GM21360 (cell line): Measurements from ENCODE around the gene PEX14.

Source experiments
- ATAC-seq: cut with Tn5 transposase; IDR thresholded peaks from one replicate; pipeline ENCODE4 v1.9.1; 2021; ENCODE audit warnings: mild to moderate bottlenecking, moderate library complexity; ENCODE audit not compliant: unreplicated experiment

Gene PEX14

DNA sequence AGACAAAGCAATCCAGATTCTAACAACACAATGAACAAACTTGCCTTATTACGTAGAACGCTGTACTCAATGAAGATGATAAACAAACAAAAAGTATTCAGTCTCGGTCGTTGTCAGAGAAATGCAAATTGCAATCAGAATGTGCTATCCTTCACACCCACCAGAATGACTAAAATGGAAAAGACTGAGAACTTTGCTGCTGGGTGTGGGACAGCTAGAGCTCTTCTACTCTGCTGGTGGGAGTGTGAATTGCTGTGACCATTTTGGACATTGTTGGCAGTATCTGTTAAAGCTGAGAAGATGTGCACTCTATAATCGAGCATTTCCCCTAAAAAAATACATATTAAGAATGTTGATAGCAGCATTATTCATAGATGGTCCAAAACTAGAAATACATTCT is 111.4 kb downstream of the PEX14 start:
- ATAC-seq = no peak

DNA sequence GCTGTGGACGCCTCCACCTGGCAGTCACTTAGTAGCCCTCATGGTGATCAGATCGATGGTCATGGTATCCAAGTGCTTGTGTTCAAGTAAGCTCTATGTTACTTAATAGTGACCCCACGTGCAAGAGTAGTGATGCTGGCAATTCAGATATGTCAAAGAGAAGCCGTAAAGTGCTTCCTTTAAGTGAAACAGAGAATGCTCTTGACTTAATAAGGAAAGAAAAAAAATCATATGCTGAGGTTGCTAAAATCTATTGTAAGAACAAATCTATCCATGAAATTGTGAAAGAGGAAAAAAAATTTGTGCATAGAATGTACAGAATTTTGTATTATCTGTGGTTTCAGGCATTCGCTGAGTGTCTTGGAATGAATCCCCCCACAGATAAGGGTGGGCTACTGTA is 113.9 kb downstream of the PEX14 start:
- no peak for ATAC-seq

DNA sequence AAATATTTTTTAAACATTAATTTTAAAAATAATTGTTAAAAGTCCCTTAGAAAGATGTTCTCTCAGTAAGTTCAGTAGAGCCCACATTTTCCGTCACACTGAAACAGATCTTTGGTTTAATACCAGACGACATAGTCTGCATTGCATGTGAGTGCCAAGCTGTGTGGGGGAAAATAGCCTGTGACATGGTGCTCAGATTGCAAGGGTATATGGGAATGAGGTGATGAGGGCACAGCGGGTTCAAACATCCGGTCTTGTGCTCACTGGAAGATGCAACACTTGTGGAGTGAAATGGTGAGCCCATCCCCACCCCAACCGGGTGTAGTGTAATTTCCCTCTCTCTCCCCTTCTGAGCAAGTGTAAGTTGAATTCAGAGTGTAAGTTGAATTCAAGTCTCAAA is 114.3 kb downstream of the PEX14 start:
- no peak for ATAC-seq

DNA sequence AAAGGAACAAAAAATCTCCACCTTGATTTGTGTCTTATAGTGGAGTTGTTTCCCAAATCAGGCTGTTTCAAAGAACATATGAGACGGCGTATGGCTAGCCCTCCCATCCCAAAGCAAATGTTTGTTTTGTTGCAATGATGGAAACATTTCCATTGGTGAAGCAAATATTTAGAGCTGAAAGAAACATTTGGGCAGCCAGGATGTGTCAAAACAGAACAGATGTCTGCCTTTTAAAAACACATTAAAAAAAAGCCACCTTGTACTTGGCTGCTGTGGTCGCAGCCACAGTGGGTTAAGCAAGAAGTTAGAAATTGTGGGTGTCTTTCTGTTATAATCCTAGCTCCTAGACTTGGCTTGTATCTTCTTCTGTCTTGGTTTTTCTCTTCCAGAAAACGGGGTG is 116.3 kb downstream of the PEX14 start:
- no peak for ATAC-seq

DNA sequence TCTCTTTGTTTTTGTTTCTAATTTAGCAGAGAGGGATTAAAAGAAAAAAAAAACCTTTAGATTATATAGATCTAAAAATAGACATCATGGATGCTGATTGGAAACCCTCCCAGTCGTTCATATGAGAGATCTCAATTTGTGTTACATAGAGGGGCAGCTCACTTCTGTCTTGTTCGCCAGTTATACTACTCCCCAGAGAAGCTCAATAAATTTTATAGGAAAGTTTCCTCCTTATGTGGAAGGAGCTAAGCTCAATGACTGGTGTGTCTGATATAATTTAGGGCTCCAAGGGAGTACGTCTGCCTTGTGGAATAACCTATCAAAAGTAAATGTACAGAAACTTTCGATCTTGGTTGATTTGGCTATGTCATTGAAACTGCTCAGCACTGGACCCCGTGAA is 117.6 kb downstream of the PEX14 start:
- ATAC-seq = no peak

DNA sequence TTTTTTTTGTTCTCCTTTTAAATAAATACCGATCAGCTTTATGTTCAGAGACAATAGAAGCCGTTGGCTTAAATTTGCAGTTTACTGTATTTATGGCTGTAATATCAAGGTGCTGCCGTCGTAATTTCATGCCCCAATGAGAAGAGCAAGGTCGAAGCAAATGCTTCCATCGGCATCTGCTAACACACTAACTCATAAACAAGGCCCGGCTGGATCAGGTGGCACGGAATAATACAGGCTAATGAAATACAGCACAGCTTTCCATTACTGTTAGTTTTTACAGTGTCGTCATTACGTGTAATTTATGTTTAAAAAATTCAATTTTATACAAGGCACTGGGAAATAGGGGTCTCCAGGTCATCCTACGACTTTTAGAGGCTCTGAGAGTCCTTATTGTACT is 119.0 kb downstream of the PEX14 start:
- no peak for ATAC-seq

DNA sequence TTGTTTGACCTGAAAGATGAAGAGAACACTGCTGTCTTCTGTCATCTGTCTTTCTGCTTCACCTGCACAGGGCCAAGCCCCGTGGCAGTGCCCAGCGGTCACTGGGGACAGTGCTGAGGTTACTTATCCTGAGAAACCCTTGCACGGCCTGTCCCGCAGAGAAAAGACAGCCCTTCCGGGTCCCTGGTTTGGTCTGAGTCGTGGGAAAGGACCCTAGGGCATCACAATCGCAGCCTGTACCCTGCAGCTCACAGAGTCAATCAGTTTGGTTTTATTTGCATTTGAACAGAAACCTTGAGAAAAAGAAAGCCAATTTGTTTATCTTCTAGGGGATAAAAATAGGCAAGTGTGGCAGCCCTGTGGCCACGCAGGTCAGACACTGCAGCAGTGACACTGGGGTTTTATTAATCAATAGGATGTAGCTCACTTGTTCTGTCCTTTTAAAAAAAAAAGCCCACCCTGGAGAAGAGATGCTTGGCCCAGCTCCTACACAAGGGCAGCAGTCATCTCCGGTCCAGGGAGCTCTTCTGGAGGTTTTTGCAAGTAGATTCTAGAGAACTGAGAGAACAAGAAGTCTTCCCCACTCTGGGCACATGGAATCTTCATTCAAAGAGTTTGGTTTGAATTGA is 120.0 kb downstream of the PEX14 start:
- no peak for ATAC-seq

DNA sequence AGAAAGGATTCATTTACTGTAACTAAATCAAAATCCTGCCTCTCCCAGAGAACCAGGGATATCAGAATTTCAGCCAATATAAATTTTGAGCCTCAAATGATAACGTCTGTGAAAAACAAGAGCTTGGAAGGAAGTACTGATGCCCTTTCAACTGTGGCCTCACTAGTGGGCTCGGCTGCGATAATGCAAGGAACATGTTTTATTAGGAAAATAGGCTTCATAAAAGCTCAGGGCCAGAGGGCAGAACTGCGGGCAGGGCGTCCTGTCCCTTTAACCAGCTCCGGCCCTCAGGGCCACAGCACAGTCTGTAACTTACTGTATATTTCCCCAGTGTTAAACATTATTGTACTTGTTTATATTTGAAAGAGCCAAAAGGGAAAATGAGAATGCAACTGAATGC is 122.0 kb downstream of the PEX14 start:
- ATAC-seq = no peak

DNA sequence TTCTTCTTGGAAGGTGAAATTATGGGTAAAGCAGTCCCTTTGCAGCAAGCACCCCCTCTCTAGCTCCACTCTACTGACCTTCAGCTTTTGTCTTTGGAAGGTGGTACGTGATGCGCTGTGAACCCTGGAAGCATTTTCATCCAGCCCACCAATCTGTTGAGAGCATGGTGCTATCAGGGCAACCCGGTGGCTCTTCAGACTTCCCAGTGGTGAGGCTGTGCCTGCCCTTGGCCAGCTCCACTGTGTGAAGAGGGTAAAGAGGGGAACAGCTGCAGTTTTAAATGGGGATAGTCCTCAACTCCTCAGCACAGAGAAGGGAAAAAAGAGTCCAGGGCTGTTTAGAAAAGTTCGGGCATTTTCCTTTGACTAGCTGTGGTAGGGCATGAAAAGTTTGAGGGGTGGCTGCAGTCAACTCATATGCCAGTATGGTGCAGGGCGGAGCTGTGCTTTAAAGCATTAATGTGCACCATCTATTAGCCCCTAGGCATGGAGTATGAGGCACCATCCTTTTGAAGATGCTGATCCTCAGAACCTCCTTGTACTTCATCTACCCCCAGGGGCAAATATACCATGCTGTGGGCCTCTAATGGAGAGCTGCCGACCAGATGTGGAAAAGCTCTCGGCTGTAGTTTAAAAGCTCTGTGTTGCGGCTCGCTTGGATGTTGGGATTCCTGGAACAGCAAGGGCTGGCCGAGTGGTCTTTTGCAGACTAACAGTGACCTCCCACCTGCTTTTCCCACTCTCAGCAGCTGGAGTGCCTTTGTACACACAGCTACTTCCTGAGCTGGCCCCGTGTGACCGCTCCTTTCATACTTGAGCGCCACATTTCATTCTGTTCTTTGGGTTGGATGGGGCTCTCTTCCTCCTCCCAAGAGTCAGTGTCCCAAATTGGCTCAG is 123.0 kb downstream of the PEX14 start:
- no peak for ATAC-seq

DNA sequence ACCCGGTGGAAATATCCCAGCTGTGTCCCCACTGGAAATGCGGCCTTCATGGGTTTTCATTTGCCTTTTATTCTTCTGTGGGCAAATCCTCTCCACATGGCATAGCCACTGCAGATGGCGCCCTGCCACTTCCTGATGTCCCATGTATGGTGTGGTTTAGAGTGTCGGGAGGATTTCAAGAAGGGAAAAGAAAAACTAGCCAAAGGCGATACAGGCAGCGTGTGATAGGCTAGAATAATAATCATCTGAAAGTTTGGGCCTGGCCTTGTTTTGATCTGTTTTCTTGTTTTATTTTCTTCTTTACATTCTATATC is 123.6 kb downstream of the PEX14 start:
- no peak for ATAC-seq

DNA sequence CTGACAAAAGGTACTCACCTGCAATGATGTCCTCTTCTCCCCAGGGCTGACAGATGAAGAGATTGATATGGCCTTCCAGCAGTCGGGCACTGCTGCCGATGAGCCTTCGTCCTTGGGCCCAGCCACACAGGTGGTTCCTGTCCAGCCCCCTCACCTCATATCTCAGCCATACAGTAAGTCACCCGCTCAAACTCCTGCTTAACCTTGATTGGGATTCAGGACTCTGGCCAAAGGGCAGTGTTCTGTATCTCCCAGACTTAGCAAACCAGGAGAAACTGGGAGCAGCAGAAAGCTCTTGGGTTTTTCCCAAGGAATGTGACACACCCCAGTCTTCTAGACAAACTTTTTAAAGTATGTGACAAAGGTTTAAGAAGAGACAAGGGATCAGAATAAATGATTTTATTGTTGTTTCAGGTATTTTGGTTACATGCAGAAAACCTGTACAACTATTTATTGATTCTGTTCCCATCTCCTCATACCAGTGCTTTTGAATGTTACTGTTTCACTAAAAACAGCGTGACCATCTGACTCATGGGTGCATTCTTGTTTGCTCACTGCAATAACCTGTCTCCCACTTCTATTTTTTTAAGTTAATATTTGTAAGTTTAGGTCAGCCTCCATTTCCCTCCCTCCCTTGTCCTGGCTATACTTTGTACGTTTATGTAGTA is 124.6 kb downstream of the PEX14 start:
- ATAC-seq = no peak

DNA sequence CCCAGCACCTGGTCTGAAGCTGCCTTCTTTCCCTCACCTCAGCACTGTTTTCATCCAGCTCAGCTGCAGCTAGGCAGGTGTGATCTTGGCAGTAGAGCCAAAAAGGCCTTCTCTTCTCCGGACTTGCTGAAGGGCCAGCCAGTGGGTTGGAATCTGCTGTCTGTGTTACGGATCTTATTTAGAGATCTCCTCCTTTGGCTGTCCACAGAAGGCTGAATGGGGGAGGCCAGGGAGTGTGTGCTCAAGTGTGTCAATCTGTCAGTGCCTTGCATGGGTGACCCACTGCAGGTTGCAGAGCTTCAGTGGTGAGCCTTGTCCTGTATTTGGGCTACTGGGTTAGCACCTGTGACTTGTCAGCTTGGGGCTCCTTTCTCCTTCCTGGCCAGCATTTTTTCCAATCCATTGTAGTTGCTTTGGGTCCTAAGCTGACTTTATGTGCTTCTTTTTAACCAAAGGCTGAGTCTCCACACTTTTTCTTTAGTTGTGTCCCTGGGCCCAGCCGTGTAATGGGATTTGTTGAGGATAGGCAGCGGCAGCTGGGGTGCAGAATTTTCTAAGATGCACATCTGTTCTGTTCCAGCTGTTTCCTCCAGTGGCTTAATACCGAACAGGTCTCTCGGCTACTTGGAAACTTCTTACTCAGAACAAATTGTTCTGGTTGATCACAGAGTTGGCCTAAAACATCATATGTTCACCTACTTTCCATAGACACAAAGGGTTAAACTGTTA is 126.8 kb downstream of the PEX14 start:
- ATAC-seq = no peak

DNA sequence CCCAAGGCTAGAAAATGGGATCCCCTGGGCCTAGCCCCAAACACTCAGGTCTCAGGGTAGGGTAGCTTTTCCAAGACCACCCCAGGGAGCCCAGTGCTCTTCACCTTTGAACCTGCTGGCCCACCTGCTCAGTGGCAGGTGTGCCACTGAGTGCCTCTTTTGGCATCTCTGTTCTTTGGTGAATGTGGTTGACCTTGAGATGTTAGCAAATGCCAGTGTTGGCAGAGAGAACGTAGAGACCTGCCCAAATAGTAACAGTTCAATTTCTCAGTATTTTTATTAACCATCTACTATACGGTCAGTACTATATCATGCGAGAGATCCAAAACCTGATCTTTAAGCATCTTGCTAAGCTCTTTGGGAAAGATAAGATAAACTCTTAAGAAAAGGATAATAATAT is 128.2 kb downstream of the PEX14 start:
- ATAC-seq = no peak

DNA sequence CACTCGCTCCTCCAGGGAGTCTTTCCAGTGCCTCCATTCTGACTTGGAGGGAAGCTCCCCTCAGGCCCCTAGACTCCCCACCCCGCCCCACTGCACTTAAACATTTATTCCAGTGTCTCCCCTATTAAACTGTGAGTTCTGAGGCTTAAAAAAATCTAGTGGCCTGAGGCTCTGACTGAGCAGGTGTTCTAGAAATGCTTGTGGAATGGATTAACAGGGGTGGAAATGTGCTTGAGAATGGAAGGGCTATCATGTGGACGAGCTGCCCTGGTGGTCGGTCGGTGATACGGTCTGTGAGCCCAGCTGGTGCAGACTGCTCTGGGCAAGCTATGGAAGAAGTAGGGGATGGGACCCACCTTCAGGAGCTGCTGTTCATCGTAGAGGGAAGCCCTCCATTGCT is 130.2 kb downstream of the PEX14 start:
- ATAC-seq = no peak

DNA sequence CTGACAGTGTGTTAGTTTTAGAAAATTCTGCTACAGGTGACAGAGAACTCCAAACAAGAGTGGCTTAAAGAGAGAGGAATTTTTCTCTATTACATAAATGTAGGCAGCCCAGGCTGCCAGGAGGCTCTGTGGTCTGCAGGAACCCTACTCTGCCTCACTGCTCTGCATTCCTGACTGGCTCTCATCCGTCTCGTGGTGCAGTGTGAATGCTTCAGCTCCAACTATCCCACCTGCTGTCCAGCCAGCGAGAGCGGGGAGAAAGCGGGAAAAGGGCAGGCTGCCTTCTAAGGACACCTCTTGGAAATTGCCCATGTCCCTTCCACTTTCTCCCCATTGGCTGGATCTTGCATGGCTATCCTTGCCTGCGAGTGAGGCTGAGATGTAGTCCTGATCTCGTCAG is 131.3 kb downstream of the PEX14 start:
- no peak for ATAC-seq

DNA sequence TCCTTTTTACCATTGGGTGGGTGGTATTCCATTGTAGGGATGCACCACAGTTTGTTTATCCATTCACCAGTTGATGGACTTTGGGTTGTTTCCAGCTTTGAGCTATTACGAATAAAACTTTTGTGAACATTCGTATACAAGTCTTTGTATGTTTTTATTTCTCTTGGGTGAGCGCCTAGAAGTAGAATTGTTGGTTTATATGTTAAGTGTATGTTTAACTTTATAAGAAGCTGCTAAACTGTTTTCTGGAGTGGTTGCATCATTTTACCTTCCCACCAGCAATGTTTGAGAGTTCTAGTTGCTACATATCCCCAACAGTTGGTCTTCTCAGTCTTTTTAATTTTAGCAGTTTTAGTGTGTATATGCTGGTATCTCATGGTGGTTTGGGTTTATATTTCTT is 132.5 kb downstream of the PEX14 start:
- ATAC-seq = no peak

DNA sequence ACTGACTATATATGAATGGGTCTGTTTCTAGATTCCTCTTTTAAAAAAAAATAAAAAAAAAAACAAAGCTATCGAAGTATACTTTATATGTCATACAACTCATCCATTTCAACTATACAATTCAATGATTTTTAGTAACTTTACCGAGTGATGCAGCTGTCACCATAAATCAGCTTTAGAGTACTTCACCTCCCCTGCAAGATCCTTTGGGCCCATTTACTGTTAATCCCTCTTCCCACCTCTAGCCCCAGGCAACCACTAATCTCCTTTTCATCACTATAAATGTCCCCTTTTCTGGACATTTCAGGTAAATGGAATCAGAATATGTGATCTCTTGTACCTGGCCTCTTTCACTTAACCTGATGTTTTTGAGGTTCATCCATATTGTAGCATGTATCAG is 133.9 kb downstream of the PEX14 start:
- ATAC-seq = no peak

DNA sequence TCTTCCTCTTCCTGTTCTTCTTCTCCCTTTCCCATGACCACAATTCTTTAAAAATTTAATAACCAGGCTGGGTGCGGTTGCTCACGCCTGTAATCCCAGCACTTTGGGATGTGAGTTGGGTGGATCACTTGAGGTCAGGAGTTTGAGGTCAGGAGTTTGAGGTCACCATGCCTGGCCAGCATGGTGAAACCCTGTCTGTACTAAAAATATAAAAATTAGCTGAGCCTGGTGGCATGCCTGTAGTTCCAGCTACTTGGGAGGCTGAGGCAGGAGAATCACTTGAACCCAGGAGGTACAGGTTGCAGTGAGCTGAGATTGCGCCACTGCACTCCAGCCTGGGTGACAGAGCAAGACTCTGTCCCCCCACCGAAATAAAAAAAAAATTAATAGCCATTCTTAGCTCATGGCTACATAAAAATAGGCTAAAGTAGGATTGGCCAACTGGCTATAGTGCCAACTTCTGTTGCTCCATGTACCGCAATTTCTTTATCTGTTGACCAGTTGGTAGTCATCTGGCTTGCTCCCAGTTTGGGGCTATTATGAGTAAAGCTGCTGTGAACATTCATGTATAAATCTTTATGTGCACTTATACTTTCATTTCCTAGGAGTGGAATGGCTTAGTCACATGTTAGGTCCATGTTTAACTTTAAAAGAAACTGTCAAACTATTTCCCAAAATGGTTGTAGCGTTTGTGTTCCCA is 136.3 kb downstream of the PEX14 start:
- ATAC-seq = no peak

DNA sequence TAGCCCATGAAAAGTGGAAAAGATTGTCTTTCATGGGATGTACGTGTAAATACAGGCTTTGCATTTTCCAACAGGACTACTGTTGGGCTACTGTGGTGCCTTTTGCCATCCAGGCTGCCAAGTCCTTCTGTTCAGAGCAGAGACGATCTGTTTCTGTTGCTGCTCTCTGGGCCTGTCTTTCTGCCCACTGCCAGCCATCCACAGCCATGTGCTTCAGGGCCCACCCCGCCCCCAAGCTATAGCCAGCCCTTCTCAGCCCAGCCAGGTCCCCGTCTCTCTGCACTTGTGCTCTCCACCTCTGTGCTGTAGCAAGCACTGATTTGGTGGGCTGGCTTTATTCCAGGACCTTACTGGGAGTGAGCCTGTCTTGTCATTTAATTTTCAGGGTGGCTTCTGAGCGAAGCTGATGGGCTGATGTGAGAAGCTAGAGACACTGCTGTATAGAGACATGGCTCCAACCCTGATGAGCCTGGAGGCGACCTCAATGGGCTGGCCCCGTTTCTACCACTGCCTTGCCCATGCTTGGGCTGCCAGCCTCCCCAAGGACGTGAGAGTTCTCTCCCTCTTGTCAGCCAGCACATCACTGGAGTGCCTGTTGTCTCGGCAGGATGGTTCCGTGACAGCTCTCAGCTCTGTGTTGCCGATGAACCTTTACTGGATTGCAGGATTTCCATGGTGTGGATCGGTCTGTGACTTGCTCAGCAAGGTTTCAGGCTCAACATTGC is 137.8 kb downstream of the PEX14 start:
- ATAC-seq = no peak

DNA sequence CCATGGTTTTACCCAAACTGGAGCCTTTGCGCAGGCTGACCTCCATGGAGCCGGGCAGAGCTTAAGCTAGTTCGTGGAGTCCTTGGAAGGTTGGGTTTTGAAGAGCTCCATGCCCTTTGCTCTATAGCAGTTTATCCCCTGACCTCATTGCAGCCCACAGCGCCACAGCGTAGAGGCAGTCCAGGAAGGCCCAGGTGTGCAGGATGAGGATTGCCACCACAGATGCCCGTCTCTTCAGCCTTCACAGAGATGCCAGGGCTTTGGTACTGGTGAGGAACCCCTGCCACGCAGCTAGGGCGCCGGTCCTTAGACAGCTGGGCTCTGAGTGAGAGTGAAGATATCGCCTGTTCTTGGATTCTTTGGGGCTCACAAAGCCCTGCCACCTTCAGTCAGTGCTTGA is 138.6 kb downstream of the PEX14 start:
- ATAC-seq = no peak
